Right renal pelvis (tissue), 4 donors: ENCODE data around the gene BTG4. TPM values are rescaled to one million over a fixed set of nuclear protein-coding genes. Genes with fewer than 3 reads are reported as not detected.
A peak's percentile ranks its signal among the peaks of the same experiment; 100 is the strongest.

Experiments
- DNase-seq, 4 donors: peaks; one replicate each; pipeline ENCODE4 v3.0.0-alpha.2; 2013; ENCODE audit warnings: low read depth in 4 of 4, low spot score in 3 of 4, missing footprints in 1 of 4
- polyA plus RNA-seq, 4 donors: library from polyadenylated mRNA; unstranded; fragments of 120-200 nt; gene quantifications; one replicate each; pipeline ENCODE4 v1.2.1, GENCODE V29; 2013; ENCODE audit not compliant: insufficient read length in 4 of 4

BTG4 gene
- polyA plus RNA-seq = not detected

DNA sequence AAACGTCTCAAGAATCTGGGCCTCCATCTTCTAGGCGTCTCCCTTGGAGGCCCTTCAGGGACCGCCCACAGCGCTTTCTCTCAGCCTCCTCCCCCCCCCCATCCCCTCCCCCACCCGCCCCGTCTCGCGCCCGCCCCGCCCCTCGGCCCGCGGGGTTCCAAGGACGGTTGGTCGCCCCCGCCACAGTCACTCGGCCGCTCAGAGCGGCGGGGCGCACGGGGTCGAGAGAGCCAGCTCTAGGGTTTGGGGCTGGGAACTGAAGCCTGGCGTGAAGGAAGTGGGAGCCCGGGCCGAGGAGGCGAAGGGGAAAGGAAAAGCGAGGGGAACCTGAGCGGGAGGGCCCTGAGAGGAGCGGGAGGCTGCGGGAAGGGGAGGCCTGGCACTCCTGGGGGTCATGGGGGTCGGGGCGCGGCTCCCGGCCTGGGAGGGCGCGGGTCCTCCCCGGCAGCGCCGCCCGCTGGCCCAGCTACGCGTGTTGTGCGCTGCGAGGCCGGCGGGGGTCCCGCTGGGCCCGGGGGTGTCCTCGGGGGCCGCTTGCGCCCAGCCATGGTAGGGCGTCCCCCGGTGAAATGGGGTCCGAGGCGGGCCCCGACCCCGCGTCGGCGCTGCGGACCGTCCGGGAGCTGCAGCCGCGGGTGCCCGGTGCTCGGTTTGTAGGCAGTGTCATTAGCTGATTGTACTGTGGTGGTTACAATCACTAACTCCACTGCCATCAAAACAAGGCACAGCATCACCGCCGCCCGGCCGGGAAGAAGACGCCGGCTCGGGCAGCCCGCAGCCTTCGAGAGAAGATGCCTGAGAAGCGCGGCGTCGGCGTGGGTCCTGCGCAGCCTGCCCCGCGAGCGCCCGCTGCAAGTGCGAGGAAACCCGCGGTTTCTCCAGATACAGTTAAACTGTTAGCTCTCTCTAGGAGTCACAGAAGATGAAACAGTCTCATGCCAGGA is at the start of gene BTG4:
Gene BTG4, minus strand, starts transcription at position 91 of the 944 bp plus-strand sequence. CDS start 13,610 bp downstream, outside the sequence.
- DNase-seq = peak in 1 of 4 donors; percentile 10

DNA sequence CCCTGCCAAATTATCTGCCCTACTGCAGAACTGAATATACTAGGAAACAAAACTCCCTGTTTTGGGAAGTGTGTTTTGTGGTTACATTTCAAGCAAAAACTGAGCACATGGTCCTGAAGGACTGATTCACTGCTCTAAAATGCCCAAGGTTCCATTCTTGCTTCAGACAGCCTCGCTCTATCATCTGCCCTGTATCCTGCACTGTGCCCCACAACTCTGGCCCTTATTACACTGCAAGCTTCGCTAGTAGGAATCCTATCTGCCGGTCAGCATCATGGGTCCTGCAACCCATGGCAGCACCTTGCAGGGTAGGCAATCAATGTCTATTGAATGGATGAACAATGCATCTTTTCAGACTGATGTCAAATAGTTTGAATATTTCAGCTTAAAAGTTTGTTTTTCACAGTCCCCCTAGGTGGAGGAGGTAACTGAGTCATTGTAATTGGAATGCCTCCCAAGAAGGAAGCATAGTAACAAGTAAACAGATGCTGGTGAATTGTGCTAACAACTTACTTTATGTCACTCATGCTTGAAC is 49.7 kb upstream of the BTG4 start:
- no peak for DNase-seq

GRCh38 chr11:111561306-111561705 is 49.1 kb upstream of the BTG4 start:
- no peak for DNase-seq

DNA sequence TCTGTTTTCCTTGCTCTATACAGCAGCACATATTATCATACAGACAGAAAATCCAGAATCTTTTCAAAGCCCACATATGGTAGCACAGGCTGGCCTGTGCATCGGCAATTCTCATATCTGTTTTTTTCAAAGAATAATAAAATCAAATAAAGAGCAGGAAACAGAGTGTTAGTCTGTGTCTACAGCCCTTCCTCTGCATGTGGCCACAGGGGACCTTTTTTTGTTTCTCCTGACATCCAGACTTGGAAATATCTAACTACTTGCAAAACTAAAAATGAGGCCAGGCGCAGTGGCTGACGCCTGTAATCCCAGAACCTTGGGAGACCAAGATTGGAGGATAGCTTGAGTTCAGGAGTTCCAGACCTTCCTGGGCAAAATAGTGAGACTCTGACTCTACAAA is 48.6 kb upstream of the BTG4 start:
- DNase-seq = no peak

DNA sequence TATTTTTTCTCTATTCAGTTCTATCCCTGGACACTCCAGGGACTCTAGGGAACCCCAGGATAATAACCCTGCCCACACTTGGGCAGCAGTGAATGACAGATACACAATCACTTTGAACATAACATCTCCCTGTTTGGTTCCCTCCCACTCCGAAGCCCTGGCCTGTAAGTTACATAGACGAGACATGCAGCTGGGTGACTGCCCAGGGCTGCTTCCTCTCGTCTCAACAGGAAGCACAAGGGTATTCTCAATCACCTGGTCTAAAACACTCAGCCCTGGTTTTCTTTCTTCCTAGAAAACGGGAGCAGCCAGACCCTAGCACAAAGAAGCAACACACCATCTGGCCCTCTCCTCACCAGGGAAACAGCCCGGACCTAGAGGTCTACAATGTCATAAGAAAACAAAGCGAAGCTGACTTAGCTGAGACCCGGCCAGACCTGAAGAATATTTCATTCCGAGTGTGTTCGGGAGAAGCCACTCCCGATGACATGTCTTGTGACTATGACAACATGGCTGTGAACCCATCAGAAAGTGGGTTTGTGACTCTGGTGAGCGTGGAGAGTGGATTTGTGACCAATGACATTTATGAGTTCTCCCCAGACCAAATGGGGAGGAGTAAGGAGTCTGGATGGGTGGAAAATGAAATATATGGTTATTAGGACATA is 47.7 kb upstream of the BTG4 start:
- no peak for DNase-seq

DNA sequence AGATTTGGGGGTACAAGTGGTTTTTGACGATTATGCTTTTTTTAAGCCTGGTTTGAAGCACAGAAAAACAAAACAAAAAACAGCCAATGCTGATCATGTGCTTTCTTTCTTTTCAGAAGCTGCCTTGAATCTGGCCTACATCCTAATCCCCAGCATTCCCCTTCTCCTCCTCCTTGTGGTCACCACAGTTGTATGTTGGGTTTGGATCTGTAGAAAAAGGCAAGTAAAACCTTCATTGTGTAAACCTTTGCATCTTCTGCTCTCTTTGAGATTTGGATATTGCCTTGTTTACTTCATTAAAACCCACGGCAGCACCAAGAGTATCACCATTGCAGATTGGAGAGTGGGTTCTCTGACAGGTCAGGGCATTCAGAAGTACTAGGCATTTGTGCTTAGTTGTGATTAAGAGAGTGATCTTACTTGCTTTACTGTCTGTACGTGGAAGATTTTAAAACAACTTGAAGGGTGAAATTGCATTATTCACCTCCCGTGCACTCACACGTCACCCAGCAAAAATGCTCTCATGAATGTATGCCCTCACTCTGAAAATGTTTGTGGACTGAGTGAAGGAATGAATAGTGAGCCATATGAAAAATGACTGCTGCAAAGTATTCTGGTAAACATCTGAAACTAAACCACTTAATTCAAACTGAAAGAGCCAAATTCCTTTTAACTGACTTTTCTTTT is 45.4 kb upstream of the BTG4 start:
- DNase-seq = no peak

- DNase-seq = no peak
Measured at GRCh38 chr11:111555255-111555654, 43.1 kb upstream of the BTG4 start.

- DNase-seq = no peak
Measured at GRCh38 chr11:111554532-111554931, 42.3 kb upstream of the BTG4 start.

DNA sequence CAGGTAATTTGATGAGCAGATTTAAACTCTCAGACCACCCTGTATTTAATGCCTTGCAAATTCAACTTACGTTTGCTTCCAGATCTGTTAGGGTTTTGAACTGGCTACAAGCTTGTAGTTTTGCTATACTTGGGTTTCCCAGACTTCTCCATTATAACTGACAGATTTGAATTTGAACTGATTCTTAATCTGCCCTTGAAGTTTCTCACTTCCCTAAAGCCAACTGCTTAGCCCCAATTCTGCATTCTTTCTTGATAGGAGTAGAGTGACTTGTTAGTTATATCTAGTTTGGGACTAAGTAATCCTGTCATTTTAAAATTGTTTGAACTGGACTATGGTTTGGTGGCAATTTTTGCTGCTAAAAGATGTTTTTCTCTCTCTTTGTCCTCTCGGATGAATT is 38.1 kb upstream of the BTG4 start:
- no peak for DNase-seq

DNA sequence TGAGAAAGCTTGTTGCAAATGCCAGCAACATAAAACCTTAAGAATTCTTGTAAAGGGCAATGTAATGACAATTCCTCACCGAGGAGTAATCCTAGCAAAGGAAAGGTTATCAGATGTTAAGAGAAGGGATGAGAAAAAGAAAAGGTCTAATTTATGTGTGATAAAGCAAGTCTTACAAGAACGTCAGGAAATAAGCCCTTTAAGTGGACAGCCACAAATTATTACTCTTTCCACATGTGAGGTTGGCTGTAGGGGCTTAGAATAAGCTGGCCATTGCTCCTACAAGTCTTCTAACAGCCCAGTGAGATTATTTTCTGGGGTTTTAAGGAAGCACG is 37.6 kb upstream of the BTG4 start:
- no peak for DNase-seq

- DNase-seq = no peak
Measured at GRCh38 chr11:111549196-111549868, 37.1 kb upstream of the BTG4 start.

DNA sequence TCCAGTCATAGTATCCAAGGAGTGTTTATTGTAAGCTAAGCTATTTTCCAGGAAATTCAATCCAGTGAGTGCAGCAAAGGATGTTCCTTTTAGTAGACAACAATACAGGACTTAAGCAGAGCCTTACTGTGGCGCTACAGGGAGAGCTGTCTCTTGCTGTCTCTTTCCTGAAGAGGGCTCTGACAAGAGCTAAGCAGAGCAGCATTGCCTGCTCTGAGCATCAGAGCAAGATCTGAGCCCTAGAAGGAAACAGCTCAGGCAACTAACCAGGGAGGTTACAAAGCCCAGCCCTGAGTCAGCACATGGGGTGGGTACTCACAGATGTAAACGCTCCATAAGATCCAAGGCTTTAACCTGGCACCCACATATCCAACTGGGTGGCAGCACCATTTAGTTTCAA is 36.3 kb upstream of the BTG4 start:
- no peak for DNase-seq

- no peak for DNase-seq
Measured at GRCh38 chr11:111542606-111543275, 30.6 kb upstream of the BTG4 start.

GRCh38 chr11:111541254-111542061 is 29.3 kb upstream of the BTG4 start:
- no peak for DNase-seq

DNA sequence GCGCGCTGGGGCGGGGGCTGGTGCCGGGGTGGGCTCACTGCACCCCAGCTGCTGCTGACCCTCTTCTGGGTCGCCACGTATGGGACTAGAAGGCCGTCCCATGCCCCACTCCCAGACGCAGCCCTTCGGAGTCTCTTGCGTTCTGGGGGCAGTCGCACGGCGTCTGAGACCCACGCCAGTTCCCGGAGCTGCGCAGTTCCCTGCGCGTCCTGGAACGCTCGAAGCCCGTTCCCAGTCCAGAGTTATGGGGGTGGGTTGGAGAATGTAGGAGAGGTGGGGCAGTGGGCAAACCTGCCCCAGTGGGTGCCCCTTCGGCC is 28.7 kb upstream of the BTG4 start:
- DNase-seq = no peak

- peak in 1 of 4 donors; percentile 21 for DNase-seq
Measured at GRCh38 chr11:111540114-111540936, 28.1 kb upstream of the BTG4 start, which contains the start of gene LAYN. LAYN (plus strand) TSS chr11:111540720; CDS start chr11:111540844, 124 bp downstream.

DNA sequence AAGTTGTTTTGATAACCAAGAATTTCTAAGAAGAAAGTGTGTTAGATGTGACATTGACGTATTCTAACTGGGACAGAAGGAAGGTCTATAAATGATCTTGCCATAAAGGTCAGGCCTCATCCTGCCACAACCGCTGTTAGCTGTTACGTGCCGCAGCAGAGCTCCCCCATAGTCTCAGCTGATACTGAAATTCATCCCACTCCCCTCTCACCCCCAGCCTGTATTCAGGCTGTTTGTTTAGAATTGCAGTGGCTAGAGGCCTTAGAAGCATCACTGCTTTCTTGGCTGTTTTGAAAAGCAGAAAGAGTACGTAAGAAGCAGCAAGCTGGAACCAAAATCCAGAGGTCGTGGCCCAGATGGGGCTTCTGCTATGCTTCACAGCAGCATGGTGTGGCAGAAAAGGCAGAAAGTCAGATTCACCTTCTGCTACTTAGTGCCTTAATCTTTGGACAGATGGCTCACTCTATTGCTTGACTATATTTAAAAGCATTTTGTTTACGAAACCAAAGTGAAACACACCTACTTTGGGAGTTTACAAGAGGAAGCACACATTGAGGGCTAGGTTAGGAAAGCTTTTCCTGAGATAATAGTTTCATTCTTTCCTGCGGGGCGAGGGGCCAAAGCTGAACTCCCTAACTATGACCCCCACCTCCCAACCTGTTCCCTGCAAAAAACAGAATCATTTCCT is 27.4 kb upstream of the BTG4 start:
- no peak for DNase-seq
